Ovary (tissue), 3 donors: Measurements from ENCODE around the gene ZNF653.

ENCODE experiments used
- EP300 ChIP-seq: sonication (generic); formaldehyde crosslinking; IDR thresholded peaks from one replicate; pipeline ENCODE4 v1.6.1; 2017; ENCODE audit warnings: antibody characterized with exemption
- POLR2A ChIP-seq: fragments of 450-650 bp; IDR thresholded peaks from one replicate; pipeline ENCODE4 v1.6.1; 2017; ENCODE audit warnings: antibody characterized with exemption, mild to moderate bottlenecking, moderate library complexity
- TF ChIP-seq, protein P1 (sequence below), 3 donors: fragments of 450-650 bp in 2 of 3; fragments of 200-600 bp in 1 of 3; IDR thresholded peaks; one replicate each; pipeline versions ENCODE4 v1.5.1 to v1.8.0; 2016 to 2022; ENCODE audit warnings: antibody characterized with exemption in 3 of 3, mild to moderate bottlenecking in 1 of 3
- donor health status: DM: no; HTN: no; CAD: no.

GRCh38 chr19:11457115-11457514 lies 48.5 kb downstream of the ZNF653 start:
- TF ChIP-seq POLR2A, result no peak
- TF ChIP-seq, protein P1, sequence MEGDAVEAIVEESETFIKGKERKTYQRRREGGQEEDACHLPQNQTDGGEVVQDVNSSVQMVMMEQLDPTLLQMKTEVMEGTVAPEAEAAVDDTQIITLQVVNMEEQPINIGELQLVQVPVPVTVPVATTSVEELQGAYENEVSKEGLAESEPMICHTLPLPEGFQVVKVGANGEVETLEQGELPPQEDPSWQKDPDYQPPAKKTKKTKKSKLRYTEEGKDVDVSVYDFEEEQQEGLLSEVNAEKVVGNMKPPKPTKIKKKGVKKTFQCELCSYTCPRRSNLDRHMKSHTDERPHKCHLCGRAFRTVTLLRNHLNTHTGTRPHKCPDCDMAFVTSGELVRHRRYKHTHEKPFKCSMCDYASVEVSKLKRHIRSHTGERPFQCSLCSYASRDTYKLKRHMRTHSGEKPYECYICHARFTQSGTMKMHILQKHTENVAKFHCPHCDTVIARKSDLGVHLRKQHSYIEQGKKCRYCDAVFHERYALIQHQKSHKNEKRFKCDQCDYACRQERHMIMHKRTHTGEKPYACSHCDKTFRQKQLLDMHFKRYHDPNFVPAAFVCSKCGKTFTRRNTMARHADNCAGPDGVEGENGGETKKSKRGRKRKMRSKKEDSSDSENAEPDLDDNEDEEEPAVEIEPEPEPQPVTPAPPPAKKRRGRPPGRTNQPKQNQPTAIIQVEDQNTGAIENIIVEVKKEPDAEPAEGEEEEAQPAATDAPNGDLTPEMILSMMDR (IDR thresholded peaks at IDR 0.05), result no peak
- no peak for TF ChIP-seq EP300
